OCI-LY1 (cell line): Measurements from ENCODE around the gene COL9A1.

ENCODE experiments used
- EZH2 ChIP-seq: fragments of 200-600 bp; sonication (generic), shearing (Covaris generic); IDR thresholded peaks from 2 replicates; pipeline ENCODE4 v1.8.0; 2017; ENCODE audit warnings: borderline replicate concordance, mixed run types, mild to moderate bottlenecking, antibody characterized with exemption, low read length, moderate library complexity, mixed read lengths
- TF ChIP-seq, protein P1 (sequence below): fragments of 200-600 bp; sonication (generic), shearing (Covaris generic); IDR thresholded peaks from 2 replicates; pipeline ENCODE4 v1.5.1; 2017; ENCODE audit warnings: mild to moderate bottlenecking, antibody characterized with exemption, low read length, moderate library complexity, mixed read lengths

- TF ChIP-seq, protein P1, sequence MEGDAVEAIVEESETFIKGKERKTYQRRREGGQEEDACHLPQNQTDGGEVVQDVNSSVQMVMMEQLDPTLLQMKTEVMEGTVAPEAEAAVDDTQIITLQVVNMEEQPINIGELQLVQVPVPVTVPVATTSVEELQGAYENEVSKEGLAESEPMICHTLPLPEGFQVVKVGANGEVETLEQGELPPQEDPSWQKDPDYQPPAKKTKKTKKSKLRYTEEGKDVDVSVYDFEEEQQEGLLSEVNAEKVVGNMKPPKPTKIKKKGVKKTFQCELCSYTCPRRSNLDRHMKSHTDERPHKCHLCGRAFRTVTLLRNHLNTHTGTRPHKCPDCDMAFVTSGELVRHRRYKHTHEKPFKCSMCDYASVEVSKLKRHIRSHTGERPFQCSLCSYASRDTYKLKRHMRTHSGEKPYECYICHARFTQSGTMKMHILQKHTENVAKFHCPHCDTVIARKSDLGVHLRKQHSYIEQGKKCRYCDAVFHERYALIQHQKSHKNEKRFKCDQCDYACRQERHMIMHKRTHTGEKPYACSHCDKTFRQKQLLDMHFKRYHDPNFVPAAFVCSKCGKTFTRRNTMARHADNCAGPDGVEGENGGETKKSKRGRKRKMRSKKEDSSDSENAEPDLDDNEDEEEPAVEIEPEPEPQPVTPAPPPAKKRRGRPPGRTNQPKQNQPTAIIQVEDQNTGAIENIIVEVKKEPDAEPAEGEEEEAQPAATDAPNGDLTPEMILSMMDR, result no peak
- TF ChIP-seq EZH2, result no peak
These were observed 42.7 kb upstream of the COL9A1 start for GRCh38 chr6:70345619-70346018.
